Lower lobe of right lung (tissue), 2 donors: ENCODE results near the gene HMBS. TPM values are rescaled to one million over a fixed set of nuclear protein-coding genes. Genes with fewer than 3 reads are reported as not detected.
A peak's percentile ranks its signal among the peaks of the same experiment; 100 is the strongest.
"Not testable (repeated sequence)": the region's sequence is repeated elsewhere in the genome, so short reads cannot be mapped to it uniquely, and the experiment has no call there.

Experiments used
- ATAC-seq, 2 donors: fragments of 200-7000 bp; cut with Tn5 transposase; one replicate each; pipeline ENCODE4 v1.9.1; 2020 to 2022; ENCODE audit warnings: mild to moderate bottlenecking in 2 of 2, moderate library complexity in 2 of 2
- DNase-seq: peaks from one replicate; pipeline ENCODE4 v3.0.0-alpha.2; 2020
- H3K27ac ChIP-seq: fragments of 200-600 bp; one replicate; pipeline ENCODE4 v1.8.0; 2022
- H3K27me3 ChIP-seq: fragments of 200-600 bp; one replicate; pipeline ENCODE4 v1.8.0; 2022; ENCODE audit warnings: low read depth
- H3K36me3 ChIP-seq: fragments of 200-600 bp; one replicate; pipeline ENCODE4 v1.8.0; 2022; ENCODE audit warnings: mild to moderate bottlenecking
- H3K4me1 ChIP-seq: fragments of 200-600 bp; one replicate; pipeline ENCODE4 v1.8.0; 2022
- H3K4me3 ChIP-seq: fragments of 200-600 bp; one replicate; pipeline ENCODE4 v1.8.0; 2022; ENCODE audit warnings: mild to moderate bottlenecking
- H3K9me3 ChIP-seq: fragments of 200-600 bp; one replicate; pipeline ENCODE4 v1.8.0; 2022
- CTCF ChIP-seq: fragments of 200-600 bp; IDR thresholded peaks from one replicate; pipeline ENCODE4 v1.8.0; 2022; ENCODE audit warnings: antibody characterized with exemption, mild to moderate bottlenecking
- intact Hi-C: fragments of 100-400 bp; cut with DNase I; formaldehyde crosslinking; loops from one replicate; pipeline ENCODE4 v1.11.0; 2022
- total RNA-seq: library from RNA; stranded (reverse); fragmentation: NEBNext Ultra II Directional; extraction: Animal tissue kit (Norgen Biotek cat#: 25700); gene quantifications from one replicate; pipeline ENCODE4 v1.2.1, GENCODE V29; 2021
- donor health status: DM: no; HTN: yes; CAD: no; lungs with severe emphysema.

HMBS gene
- total RNA-seq, 1 donor from 2014 or later, result 16.7 TPM

GRCh38 chr11:119130662-119131061 lies 46.0 kb downstream of the HMBS start:
- Histone ChIP-seq H3K4me3 (no peak overlapping the region), H3K27ac (no peak overlapping the region), H3K4me1 (no peaks in the 10 kb centered on the region), H3K36me3 (peaks cover 88% of the 10 kb centered on the region), H3K9me3 (no peaks in the 10 kb centered on the region), H3K27me3 (no peaks in the 10 kb centered on the region)
- intact Hi-C loops, result no loop called here
- no peak for TF ChIP-seq CTCF
- DNase-seq (no peak), ATAC-seq (no peak)

GRCh38 chr11:119134389-119134978 lies 49.8 kb downstream of the HMBS start:
- Histone ChIP-seq H3K4me1 (no peaks in the 10 kb centered on the region), H3K9me3 (no peaks in the 10 kb centered on the region), H3K27ac (no peak overlapping the region), H3K4me3 (no peak overlapping the region), H3K27me3 (no peaks in the 10 kb centered on the region), H3K36me3 (peaks cover 58% of the 10 kb centered on the region)
- intact Hi-C loops, result no loop called here
- peak; percentile 48 for TF ChIP-seq CTCF
- peak; percentile 63 for DNase-seq
- ATAC-seq, result peak; percentile 63 to 78

GRCh38 chr11:119139276-119139675 lies 54.6 kb downstream of the HMBS start:
- H3K9me3 ChIP-seq, H3K27me3 ChIP-seq, H3K4me1 ChIP-seq, intact Hi-C loops, DNase-seq, H3K4me3 ChIP-seq, H3K27ac ChIP-seq, ATAC-seq, H3K36me3 ChIP-seq: not testable (repeated sequence)

Other genes with a start within 250 kb of the HMBS start
- 0.09 TPM for gene CXCR5, start 201.0 kb upstream of the HMBS start, total RNA-seq
- gene BCL9L, start 159.0 kb upstream of the HMBS start, total RNA-seq, result 48.9 TPM
- gene UPK2, start 128.6 kb upstream of the HMBS start, total RNA-seq, result not detected
- gene FOXR1, start 113.1 kb upstream of the HMBS start, total RNA-seq, result not detected
- 51.0 TPM for gene CENATAC, start 86.7 kb upstream of the HMBS start, total RNA-seq
- 878 TPM for gene RPS25, start 66.5 kb upstream of the HMBS start, total RNA-seq
- gene TRAPPC4, start 66.1 kb upstream of the HMBS start, total RNA-seq, result 49.7 TPM
- 13.2 TPM for gene SLC37A4, start 54.0 kb upstream of the HMBS start, total RNA-seq
- 115 TPM for gene HYOU1, start 27.7 kb upstream of the HMBS start, total RNA-seq
- gene VPS11, start 17.1 kb upstream of the HMBS start, total RNA-seq, result 45.6 TPM
- gene DPAGT1, start 17.0 kb downstream of the HMBS start, total RNA-seq, result 40.6 TPM
- gene C2CD2L, start 22.5 kb downstream of the HMBS start, total RNA-seq, result 16.5 TPM
- 31.0 TPM for gene HINFP, start 36.7 kb downstream of the HMBS start, total RNA-seq
- gene ABCG4, start 64.2 kb downstream of the HMBS start, total RNA-seq, result 0.15 TPM
- gene NLRX1, start 83.8 kb downstream of the HMBS start, total RNA-seq, result 16.5 TPM
- not detected for gene NHERF4, start 100.6 kb downstream of the HMBS start, total RNA-seq
- gene CBL, start 121.5 kb downstream of the HMBS start, total RNA-seq, result 39.0 TPM
- 67.1 TPM for gene MCAM, start 232.2 kb downstream of the HMBS start, total RNA-seq
- 19.3 TPM for gene RNF26, start 249.6 kb downstream of the HMBS start, total RNA-seq